GM23338 (cell line): Measurements from ENCODE around the gene TGFBR1. TPM values are rescaled to one million over a fixed set of nuclear protein-coding genes. Genes with fewer than 3 reads are reported as not detected.

Experiments
- ATAC-seq: fragments of 200-7000 bp; cut with Tn5 transposase; 3 replicates; pipeline ENCODE4 v1.9.1; 2020
- DNase-seq: peaks from one replicate; pipeline ENCODE4 v3.0.0-alpha.2; 2015; ENCODE audit warnings: low spot score
- H2AFZ ChIP-seq: fragments of 200-600 bp; sonication (generic); 2 replicates; pipeline ENCODE4 v1.8.0; 2016; ENCODE audit warnings: antibody characterized with exemption, mild to moderate bottlenecking, moderate library complexity
- H3F3A ChIP-seq: fragments of 200-600 bp; sonication (generic); replicated peaks from 2 replicates; pipeline ENCODE4 v1.8.0; 2017; ENCODE audit warnings: antibody characterized with exemption, mixed run types, low read depth
- H3K27ac ChIP-seq: fragments of 200-600 bp; sonication (generic); 2 replicates; pipeline ENCODE4 v1.6.1; 2016; ENCODE audit warnings: low read depth
- H3K27me3 ChIP-seq: fragments of 200-600 bp; sonication (generic); 2 replicates; pipeline ENCODE4 v1.8.0; 2016; ENCODE audit warnings: mild to moderate bottlenecking, mixed run types, moderate library complexity; ENCODE audit not compliant: insufficient read depth
- H3K36me3 ChIP-seq: fragments of 200-600 bp; sonication (generic); 2 replicates; pipeline ENCODE4 v1.8.0; 2016; ENCODE audit warnings: mild to moderate bottlenecking; ENCODE audit not compliant: insufficient read depth
- H3K4me1 ChIP-seq: fragments of 200-600 bp; sonication (generic); 2 replicates; pipeline ENCODE4 v1.8.0; 2016; ENCODE audit warnings: mild to moderate bottlenecking, moderate library complexity; ENCODE audit not compliant: insufficient read depth
- H3K4me2 ChIP-seq: fragments of 200-600 bp; sonication (generic); 2 replicates; pipeline ENCODE4 v1.7.1; 2017; ENCODE audit warnings: mixed run types
- H3K4me3 ChIP-seq: fragments of 200-600 bp; sonication (generic); 2 replicates; pipeline ENCODE4 v1.6.1; 2016; ENCODE audit warnings: mixed run types
- H3K79me2 ChIP-seq: fragments of 200-600 bp; sonication (generic); replicated peaks from 2 replicates; pipeline ENCODE4 v1.8.0; 2017; ENCODE audit warnings: mild to moderate bottlenecking; ENCODE audit not compliant: insufficient read depth
- H3K9me2 ChIP-seq: fragments of 200-600 bp; sonication (generic); 2 replicates; pipeline ENCODE4 v1.8.0; 2017; ENCODE audit not compliant: insufficient read depth
- H4K20me1 ChIP-seq: fragments of 200-600 bp; sonication (generic); replicated peaks from 2 replicates; pipeline ENCODE4 v1.8.0; 2017; ENCODE audit warnings: mild to moderate bottlenecking; ENCODE audit not compliant: insufficient read depth
- H3K27ac Mint-ChIP-seq: 2 replicates; pipeline ENCODE4 v1.8.0; 2020; ENCODE audit warnings: inconsistent platforms, mild to moderate bottlenecking, moderate library complexity, mixed read lengths
- H3K27me3 Mint-ChIP-seq: 3 replicates; pipeline ENCODE4 v1.8.0; 2022; ENCODE audit warnings: low read depth, mild to moderate bottlenecking, moderate library complexity, mixed read lengths, inconsistent platforms; ENCODE audit not compliant: insufficient read depth, poor library complexity
- H3K36me3 Mint-ChIP-seq: 3 replicates; pipeline ENCODE4 v1.8.0; 2021; ENCODE audit warnings: low read depth, mild to moderate bottlenecking, inconsistent platforms, moderate library complexity, mixed read lengths
- H3K4me1 Mint-ChIP-seq: 3 replicates; pipeline ENCODE4 v1.8.0; 2020; ENCODE audit warnings: mild to moderate bottlenecking, inconsistent platforms, mixed read lengths
- H3K4me3 Mint-ChIP-seq: 3 replicates; pipeline ENCODE4 v1.8.0; 2021; ENCODE audit warnings: moderate library complexity, mild to moderate bottlenecking, inconsistent platforms, mixed read lengths
- H3K9me3 Mint-ChIP-seq: 3 replicates; pipeline ENCODE4 v1.8.0; 2020; ENCODE audit warnings: moderate library complexity, mild to moderate bottlenecking, inconsistent platforms, mixed read lengths
- CREB1 ChIP-seq: fragments of 250-450 bp; sonication (Bioruptor Pico); IDR thresholded peaks from 2 replicates; pipeline ENCODE4 v1.5.0; 2020; ENCODE audit warnings: low read depth, mild to moderate bottlenecking, moderate library complexity
- CTCF ChIP-seq, 2 experiments: fragments of 200-600 bp in 1 of 2; sonication (generic) in 1 of 2; conservative IDR thresholded peaks; 2 replicates each; pipeline versions ENCODE4 v1.5.1 to v1.6.1; 2016 to 2017; ENCODE audit warnings: antibody characterized with exemption in 2 of 2, low read depth in 2 of 2, mild to moderate bottlenecking in 2 of 2, moderate library complexity in 1 of 2
- EZH2phosphoT487 ChIP-seq: fragments of 200-600 bp; sonication (generic); IDR thresholded peaks from one replicate; pipeline ENCODE4 v1.8.1; 2018; ENCODE audit warnings: antibody characterized with exemption; ENCODE audit not compliant: unreplicated experiment
- JUNB ChIP-seq: IDR thresholded peaks from one replicate; pipeline ENCODE4 v1.6.1; 2016; ENCODE audit warnings: antibody characterized with exemption; ENCODE audit not compliant: unreplicated experiment
- ZNF114 ChIP-seq: fragments of 250-450 bp; sonication (Bioruptor Pico); IDR thresholded peaks from 2 replicates; pipeline ENCODE4 v1.5.0; 2020; ENCODE audit warnings: mild to moderate bottlenecking, moderate library complexity
- ZNF331 ChIP-seq: fragments of 250-450 bp; sonication (Bioruptor Pico); IDR thresholded peaks from 2 replicates; pipeline ENCODE4 v1.5.0; 2020; ENCODE audit warnings: low read depth, mild to moderate bottlenecking, moderate library complexity
- ZNF462 ChIP-seq: fragments of 250-450 bp; sonication (Bioruptor Pico); IDR thresholded peaks from 2 replicates; pipeline ENCODE4 v1.5.0; 2020; ENCODE audit warnings: mild to moderate bottlenecking, moderate library complexity
- polyA plus RNA-seq: library from polyadenylated mRNA; unstranded; fragments of >200 nt; fragmentation: Nextera tagmentation; extraction: Ambion mirVana; gene quantifications from 2 replicates; pipeline ENCODE4 v1.2.1, GENCODE V29; 2016
- total RNA-seq: library from RNA; depleted of rRNA; stranded (reverse); fragments of >200 nt; shearing (Covaris generic); gene quantifications from 2 replicates; pipeline ENCODE4 v1.2.3, GENCODE V29; 2014

Gene TGFBR1
- total and polyA plus RNA-seq, 2 experiments from 2014 or later, result 9.3 to 40.2 TPM

GRCh38 chr9:99076030-99076429 is 28.9 kb upstream of the TGFBR1 start:
- H3K27ac ChIP-seq, result no peak overlapping the region
- H3K79me2 ChIP-seq, result no peaks in the 10 kb centered on the region
- TF ChIP-seq EZH2phosphoT487 (no peak), CTCF (conservative IDR thresholded peaks at IDR 0.05; ENCODE audit: low read depth in 2 of 2) (no peak), ZNF331 (CRISPR knock-in tag) (no peak), ZNF114 (CRISPR knock-in tag) (no peak), JUNB (no peak), ZNF462 (CRISPR knock-in tag) (no peak), CREB1 (CRISPR knock-in tag) (no peak)
- Mint-ChIP-seq H3K27me3 (peaks cover 4% of the 10 kb centered on the region), H3K4me1 (peaks cover 6% of the 10 kb centered on the region; the same call in 2 of the 3 replicates), H3K36me3 (no peaks in the 10 kb centered on the region), H3K4me3 (no peak overlapping the region), H3K27ac (no peak overlapping the region), H3K9me3 (no peaks in the 10 kb centered on the region; the same call in 1 of the 3 replicates)
- no peaks in the 10 kb centered on the region for H4K20me1 ChIP-seq
- no peaks in the 10 kb centered on the region for H3K36me3 ChIP-seq
- no peak overlapping the region for H3K4me2 ChIP-seq
- H3K4me1 ChIP-seq, result no peaks in the 10 kb centered on the region
- H2AFZ ChIP-seq, result no peak overlapping the region
- ATAC-seq (no peak), DNase-seq (no peak)
- H3F3A ChIP-seq, result no peaks in the 10 kb centered on the region
- H3K27me3 ChIP-seq, result no peaks in the 10 kb centered on the region
- H3K4me3 ChIP-seq, result no peak overlapping the region
- peaks cover 4% of the 10 kb centered on the region; the same call in 1 of the 2 replicates for H3K9me2 ChIP-seq
